ENCODE measurements around the gene CDC27. TPM values are rescaled to one million over a fixed set of nuclear protein-coding genes. Genes with fewer than 3 reads are reported as not detected.

Gene CDC27
- polyA plus RNA-seq, 1 donor from 2014 or later, result 50.1 TPM

DNA sequence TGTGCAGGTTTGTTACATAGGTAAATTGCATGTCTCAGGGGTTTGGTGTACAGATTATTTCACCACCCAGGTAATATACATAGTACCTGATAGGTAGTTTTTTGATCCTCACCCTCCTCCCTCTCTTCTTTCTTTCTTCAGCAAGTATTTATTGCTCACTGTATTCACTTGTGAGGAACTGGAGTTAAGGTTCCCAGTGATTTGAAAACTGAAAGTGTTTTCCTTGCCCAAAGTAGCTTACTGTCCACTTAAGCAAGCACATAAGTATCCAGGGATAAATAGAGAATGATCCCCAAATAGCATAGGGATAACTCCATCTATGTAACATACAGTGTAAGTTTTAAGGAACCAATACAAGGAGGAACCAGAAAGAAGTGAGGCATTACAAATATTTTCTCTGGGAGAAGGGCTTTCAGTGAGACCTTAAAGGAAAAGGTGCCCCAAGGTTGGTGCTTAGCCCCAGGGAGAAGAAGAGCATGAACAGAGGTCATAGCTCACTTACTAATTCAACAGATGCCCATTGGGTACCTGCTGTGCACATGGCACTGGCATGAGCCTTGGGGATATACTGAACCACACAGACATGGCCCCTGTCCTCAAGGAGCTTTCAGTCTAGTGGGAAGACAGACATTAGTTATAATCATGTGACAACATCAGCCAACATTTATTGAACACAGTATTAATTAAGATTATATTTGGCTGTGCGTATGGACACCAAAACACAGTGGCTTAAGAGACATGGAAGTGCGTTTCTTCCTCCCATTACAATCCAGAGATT is 37.0 kb upstream of the CDC27 start:
- no peak overlapping the region for H2AFZ ChIP-seq (ENCODE audit: low read depth, low read length)
- no peaks in the 10 kb centered on the region for H3K36me3 ChIP-seq (ENCODE audit: insufficient read depth, low read length)
- H4K20me1 ChIP-seq (ENCODE audit: insufficient read depth), result no peaks in the 10 kb centered on the region
- no peak overlapping the region for H3K4me3 ChIP-seq (ENCODE audit: low read length)
- H3K9ac ChIP-seq (ENCODE audit: low read length), result no peak overlapping the region
- no peaks in the 10 kb centered on the region for H3K79me2 ChIP-seq (replicated peaks; ENCODE audit: insufficient read depth, low read length)
- TF ChIP-seq RAD21 (conservative IDR thresholded peaks at IDR 0.05) (no peak), SMC3 (conservative IDR thresholded peaks at IDR 0.05; ENCODE audit: poor library complexity) (no peak), MXI1 (conservative IDR thresholded peaks at IDR 0.05; ENCODE audit: poor library complexity, severe bottlenecking) (no peak), EP300 (conservative IDR thresholded peaks at IDR 0.05; ENCODE audit: poor library complexity, severe bottlenecking) (no peak), EZH2 (IDR thresholded peaks at IDR 0.05; ENCODE audit: borderline replicate concordance, insufficient read depth, low read length, poor library complexity, severe bottlenecking) (no peak), POLR2AphosphoS5 (IDR thresholded peaks at IDR 0.05) (no peak), TAF1 (IDR thresholded peaks at IDR 0.05; ENCODE audit: low read depth) (no peak)
- TF ChIP-seq, protein P1, sequence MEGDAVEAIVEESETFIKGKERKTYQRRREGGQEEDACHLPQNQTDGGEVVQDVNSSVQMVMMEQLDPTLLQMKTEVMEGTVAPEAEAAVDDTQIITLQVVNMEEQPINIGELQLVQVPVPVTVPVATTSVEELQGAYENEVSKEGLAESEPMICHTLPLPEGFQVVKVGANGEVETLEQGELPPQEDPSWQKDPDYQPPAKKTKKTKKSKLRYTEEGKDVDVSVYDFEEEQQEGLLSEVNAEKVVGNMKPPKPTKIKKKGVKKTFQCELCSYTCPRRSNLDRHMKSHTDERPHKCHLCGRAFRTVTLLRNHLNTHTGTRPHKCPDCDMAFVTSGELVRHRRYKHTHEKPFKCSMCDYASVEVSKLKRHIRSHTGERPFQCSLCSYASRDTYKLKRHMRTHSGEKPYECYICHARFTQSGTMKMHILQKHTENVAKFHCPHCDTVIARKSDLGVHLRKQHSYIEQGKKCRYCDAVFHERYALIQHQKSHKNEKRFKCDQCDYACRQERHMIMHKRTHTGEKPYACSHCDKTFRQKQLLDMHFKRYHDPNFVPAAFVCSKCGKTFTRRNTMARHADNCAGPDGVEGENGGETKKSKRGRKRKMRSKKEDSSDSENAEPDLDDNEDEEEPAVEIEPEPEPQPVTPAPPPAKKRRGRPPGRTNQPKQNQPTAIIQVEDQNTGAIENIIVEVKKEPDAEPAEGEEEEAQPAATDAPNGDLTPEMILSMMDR (IDR thresholded peaks at IDR 0.05; ENCODE audit: poor library complexity, severe bottlenecking), result no peak
- TF ChIP-seq, protein P2, sequence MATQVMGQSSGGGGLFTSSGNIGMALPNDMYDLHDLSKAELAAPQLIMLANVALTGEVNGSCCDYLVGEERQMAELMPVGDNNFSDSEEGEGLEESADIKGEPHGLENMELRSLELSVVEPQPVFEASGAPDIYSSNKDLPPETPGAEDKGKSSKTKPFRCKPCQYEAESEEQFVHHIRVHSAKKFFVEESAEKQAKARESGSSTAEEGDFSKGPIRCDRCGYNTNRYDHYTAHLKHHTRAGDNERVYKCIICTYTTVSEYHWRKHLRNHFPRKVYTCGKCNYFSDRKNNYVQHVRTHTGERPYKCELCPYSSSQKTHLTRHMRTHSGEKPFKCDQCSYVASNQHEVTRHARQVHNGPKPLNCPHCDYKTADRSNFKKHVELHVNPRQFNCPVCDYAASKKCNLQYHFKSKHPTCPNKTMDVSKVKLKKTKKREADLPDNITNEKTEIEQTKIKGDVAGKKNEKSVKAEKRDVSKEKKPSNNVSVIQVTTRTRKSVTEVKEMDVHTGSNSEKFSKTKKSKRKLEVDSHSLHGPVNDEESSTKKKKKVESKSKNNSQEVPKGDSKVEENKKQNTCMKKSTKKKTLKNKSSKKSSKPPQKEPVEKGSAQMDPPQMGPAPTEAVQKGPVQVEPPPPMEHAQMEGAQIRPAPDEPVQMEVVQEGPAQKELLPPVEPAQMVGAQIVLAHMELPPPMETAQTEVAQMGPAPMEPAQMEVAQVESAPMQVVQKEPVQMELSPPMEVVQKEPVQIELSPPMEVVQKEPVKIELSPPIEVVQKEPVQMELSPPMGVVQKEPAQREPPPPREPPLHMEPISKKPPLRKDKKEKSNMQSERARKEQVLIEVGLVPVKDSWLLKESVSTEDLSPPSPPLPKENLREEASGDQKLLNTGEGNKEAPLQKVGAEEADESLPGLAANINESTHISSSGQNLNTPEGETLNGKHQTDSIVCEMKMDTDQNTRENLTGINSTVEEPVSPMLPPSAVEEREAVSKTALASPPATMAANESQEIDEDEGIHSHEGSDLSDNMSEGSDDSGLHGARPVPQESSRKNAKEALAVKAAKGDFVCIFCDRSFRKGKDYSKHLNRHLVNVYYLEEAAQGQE (IDR thresholded peaks at IDR 0.05; ENCODE audit: borderline replicate concordance), result no peak
- no peaks in the 10 kb centered on the region for H3K27me3 ChIP-seq (ENCODE audit: insufficient read depth, low read depth, low read length)
- H3K4me2 ChIP-seq (ENCODE audit: low read length), result no peak overlapping the region
- H3F3A ChIP-seq (ENCODE audit: insufficient read depth, low read length, poor library complexity, severe bottlenecking), result no peaks in the 10 kb centered on the region
- H3K9me3 ChIP-seq (ENCODE audit: low read length), result no peaks in the 10 kb centered on the region
- H3K27ac ChIP-seq (ENCODE audit: low read length), result no peak overlapping the region
- no peaks in the 10 kb centered on the region for H3K9me2 ChIP-seq (ENCODE audit: insufficient read depth, low read length)

DNA sequence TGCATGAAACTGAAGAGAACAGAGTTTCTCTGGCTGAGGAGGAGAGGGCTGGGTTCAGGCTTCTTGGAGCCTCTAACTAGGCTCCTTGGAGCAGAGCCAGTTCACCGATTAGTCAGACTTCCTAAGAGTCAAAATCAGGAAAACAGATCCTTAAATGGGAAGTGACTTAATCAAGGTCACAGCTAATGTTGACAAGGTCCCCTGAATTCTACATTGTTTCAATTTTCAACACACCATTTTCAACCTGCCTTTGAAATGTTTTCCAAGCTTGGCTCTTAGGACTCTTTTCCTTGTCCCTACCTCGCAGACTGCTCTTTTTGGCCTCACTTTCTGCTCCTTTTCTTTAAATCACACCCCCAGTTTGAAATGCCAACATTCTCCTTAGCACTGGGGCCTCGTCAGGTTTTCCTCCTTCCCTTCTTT is 36.4 kb upstream of the CDC27 start:
- H3K9ac ChIP-seq (ENCODE audit: low read length), result no peak overlapping the region
- H3F3A ChIP-seq (ENCODE audit: insufficient read depth, low read length, poor library complexity, severe bottlenecking), result no peaks in the 10 kb centered on the region
- no peaks in the 10 kb centered on the region for H3K9me3 ChIP-seq (ENCODE audit: low read length)
- H3K79me2 ChIP-seq (replicated peaks; ENCODE audit: insufficient read depth, low read length), result no peaks in the 10 kb centered on the region
- H2AFZ ChIP-seq (ENCODE audit: low read depth, low read length), result no peak overlapping the region
- H3K9me2 ChIP-seq (ENCODE audit: insufficient read depth, low read length), result no peaks in the 10 kb centered on the region
- no peaks in the 10 kb centered on the region for H3K27me3 ChIP-seq (ENCODE audit: insufficient read depth, low read depth, low read length)
- no peak for TF ChIP-seq POLR2AphosphoS5 (IDR thresholded peaks at IDR 0.05)
- TF ChIP-seq EZH2 (IDR thresholded peaks at IDR 0.05; ENCODE audit: borderline replicate concordance, insufficient read depth, low read length, poor library complexity, severe bottlenecking), result no peak
- TF ChIP-seq, protein P2 (IDR thresholded peaks at IDR 0.05; ENCODE audit: borderline replicate concordance), result no peak
- TF ChIP-seq MXI1 (conservative IDR thresholded peaks at IDR 0.05; ENCODE audit: poor library complexity, severe bottlenecking), result no peak
- no peak for TF ChIP-seq EP300 (conservative IDR thresholded peaks at IDR 0.05; ENCODE audit: poor library complexity, severe bottlenecking)
- no peak for TF ChIP-seq RAD21 (conservative IDR thresholded peaks at IDR 0.05)
- TF ChIP-seq SMC3 (conservative IDR thresholded peaks at IDR 0.05; ENCODE audit: poor library complexity), result no peak
- TF ChIP-seq TAF1 (IDR thresholded peaks at IDR 0.05; ENCODE audit: low read depth), result no peak
- TF ChIP-seq, protein P1 (IDR thresholded peaks at IDR 0.05; ENCODE audit: poor library complexity, severe bottlenecking), result no peak
- no peaks in the 10 kb centered on the region for H4K20me1 ChIP-seq (ENCODE audit: insufficient read depth)
- H3K27ac ChIP-seq (ENCODE audit: low read length), result no peak overlapping the region
- no peak overlapping the region for H3K4me3 ChIP-seq (ENCODE audit: low read length)
- H3K36me3 ChIP-seq (ENCODE audit: insufficient read depth, low read length), result no peaks in the 10 kb centered on the region
- H3K4me2 ChIP-seq (ENCODE audit: low read length), result no peak overlapping the region

All from neural cell (in vitro differentiated cells).